GM19193 (cell line): ENCODE data around the gene LRP5.
A peak's percentile ranks its signal among the peaks of the same experiment; 100 is the strongest.

Source experiments
- POLR2A ChIP-seq: IDR thresholded peaks from 4 replicates; pipeline ENCODE4 v1.6.1; 2011; ENCODE audit not compliant: insufficient read depth, insufficient read length; ENCODE audit errors: extremely low read depth

LRP5 gene

GRCh38 chr11:68354148-68354872 is 41.9 kb downstream of the LRP5 start:
- TF ChIP-seq POLR2A, result no peak

- no peak for TF ChIP-seq POLR2A
Observed at GRCh38 chr11:68355471-68355870, 43.1 kb downstream of the LRP5 start.

GRCh38 chr11:68357568-68357967 is 45.2 kb downstream of the LRP5 start:
- no peak for TF ChIP-seq POLR2A

- no peak for TF ChIP-seq POLR2A
Observed at GRCh38 chr11:68358416-68358815, 46.0 kb downstream of the LRP5 start.

GRCh38 chr11:68361702-68362101 is 49.3 kb downstream of the LRP5 start:
- no peak for TF ChIP-seq POLR2A

- no peak for TF ChIP-seq POLR2A
Observed at GRCh38 chr11:68362801-68363379, 50.5 kb downstream of the LRP5 start.

- TF ChIP-seq POLR2A, result no peak
Observed at GRCh38 chr11:68363776-68364175, 51.4 kb downstream of the LRP5 start.

GRCh38 chr11:68364581-68364980 is 52.2 kb downstream of the LRP5 start:
- TF ChIP-seq POLR2A, result no peak

GRCh38 chr11:68365943-68366435 is 53.6 kb downstream of the LRP5 start:
- TF ChIP-seq POLR2A, result no peak

GRCh38 chr11:68367252-68367651 is 54.9 kb downstream of the LRP5 start:
- TF ChIP-seq POLR2A, result no peak

- TF ChIP-seq POLR2A, result no peak
Observed at GRCh38 chr11:68369756-68370155, 57.4 kb downstream of the LRP5 start.

GRCh38 chr11:68370211-68371111 is 58.1 kb downstream of the LRP5 start:
- TF ChIP-seq POLR2A, result peak; percentile 55

GRCh38 chr11:68371171-68372041 is 59.0 kb downstream of the LRP5 start:
- no peak for TF ChIP-seq POLR2A

GRCh38 chr11:68372114-68372513 is 59.7 kb downstream of the LRP5 start:
- TF ChIP-seq POLR2A, result no peak

GRCh38 chr11:68372625-68373024 is 60.2 kb downstream of the LRP5 start:
- no peak for TF ChIP-seq POLR2A

GRCh38 chr11:68373189-68373814 is 60.9 kb downstream of the LRP5 start:
- TF ChIP-seq POLR2A, result no peak
